ENCODE measurements around the gene RPN1.
A peak's percentile ranks its signal among the peaks of the same experiment; 100 is the strongest.
"Not testable (repeated sequence)": the region's sequence is repeated elsewhere in the genome, so short reads cannot be mapped to it uniquely, and the experiment has no call there.

The RPN1 gene

GRCh38 chr3:128607710-128608048 is 42.9 kb downstream of the RPN1 start:
- no peak for DNase-seq

- no peak for DNase-seq
Measured at GRCh38 chr3:128606094-128606493, 44.5 kb downstream of the RPN1 start.

GRCh38 chr3:128605091-128606046 is 45.2 kb downstream of the RPN1 start:
- DNase-seq = no peak

- DNase-seq = no peak
Measured at GRCh38 chr3:128603811-128604775, 46.5 kb downstream of the RPN1 start.

GRCh38 chr3:128603313-128603712 is 47.3 kb downstream of the RPN1 start:
- DNase-seq = no peak

- no peak for DNase-seq
Measured at GRCh38 chr3:128598884-128599664, 51.5 kb downstream of the RPN1 start.

- DNase-seq = no peak
Measured at GRCh38 chr3:128597900-128598299, 52.7 kb downstream of the RPN1 start.

GRCh38 chr3:128592864-128593263 is 57.8 kb downstream of the RPN1 start:
- DNase-seq = no peak

- no peak for DNase-seq
Measured at GRCh38 chr3:128591738-128592426, 58.7 kb downstream of the RPN1 start.

GRCh38 chr3:128590948-128591347 is 59.7 kb downstream of the RPN1 start:
- DNase-seq = no peak

- not testable (repeated sequence) for DNase-seq
Measured at GRCh38 chr3:128589985-128590384, 60.6 kb downstream of the RPN1 start.

- DNase-seq = no peak
Measured at GRCh38 chr3:128588147-128588546, 62.5 kb downstream of the RPN1 start.

- DNase-seq = no peak
Measured at GRCh38 chr3:128587391-128587790, 63.2 kb downstream of the RPN1 start.

GRCh38 chr3:128586932-128587331 is 63.7 kb downstream of the RPN1 start:
- DNase-seq = not testable (repeated sequence)

- DNase-seq = not testable (repeated sequence)
Measured at GRCh38 chr3:128586391-128586790, 64.2 kb downstream of the RPN1 start.

GRCh38 chr3:128585974-128586373 is 64.6 kb downstream of the RPN1 start:
- DNase-seq = no peak

GRCh38 chr3:128585189-128585588 is 65.4 kb downstream of the RPN1 start:
- no peak for DNase-seq

- DNase-seq = peak; percentile 69
Measured at GRCh38 chr3:128584412-128585020, 66.1 kb downstream of the RPN1 start.

GRCh38 chr3:128581566-128581965 is 69.1 kb downstream of the RPN1 start:
- DNase-seq = no peak

- DNase-seq = no peak
Measured at GRCh38 chr3:128579927-128580326, 70.7 kb downstream of the RPN1 start.

GRCh38 chr3:128578346-128578745 is 72.3 kb downstream of the RPN1 start:
- DNase-seq = no peak

- no peak for DNase-seq
Measured at GRCh38 chr3:128577711-128578110, 72.9 kb downstream of the RPN1 start.
